Measurements from ENCODE around the gene PRPH.
"Not testable (repeated sequence)": the region's sequence is repeated elsewhere in the genome, so short reads cannot be mapped to it uniquely, and the experiment has no call there.

DNA sequence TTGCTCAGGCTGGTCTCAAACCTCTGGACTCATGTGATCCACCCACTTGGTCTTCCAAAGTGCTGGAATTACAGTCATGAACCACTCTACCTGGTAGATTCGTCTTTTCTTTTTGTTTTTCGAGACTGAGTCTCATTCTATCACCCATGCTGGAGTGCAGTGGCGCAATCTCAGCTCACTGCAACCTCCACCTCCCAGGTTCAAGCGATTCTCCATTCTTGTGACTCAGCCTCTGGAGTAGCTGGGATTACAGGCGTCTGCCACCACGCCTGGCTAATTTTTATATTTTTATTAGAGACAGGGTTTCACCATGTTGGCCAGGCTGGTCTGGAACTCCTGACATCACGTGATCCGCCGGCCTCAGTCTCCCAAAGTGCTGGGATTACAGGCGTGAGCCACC lies 39.5 kb upstream of the PRPH start:
- TF ChIP-seq POLR2A (IDR thresholded peaks at IDR 0.05; ENCODE audit: control extremely low read depth in 1 of 2, low read depth in 2 of 2, low read length in 2 of 2); YY1 (IDR thresholded peaks at IDR 0.05; ENCODE audit: low read depth, low read length); JUN (IDR thresholded peaks at IDR 0.05; ENCODE audit: low read depth, low read length); HDAC2 (IDR thresholded peaks at IDR 0.05; ENCODE audit: borderline replicate concordance in 1 of 2, low read depth in 2 of 2, low read length in 2 of 2); NRF1 (IDR thresholded peaks at IDR 0.05; ENCODE audit: low read depth, low read length); POLR2AphosphoS5 (IDR thresholded peaks at IDR 0.05; ENCODE audit: low read depth, low read length); CHD2 (IDR thresholded peaks at IDR 0.05; ENCODE audit: low read length); CTCF (IDR thresholded peaks at IDR 0.05; ENCODE audit: control extremely low read depth in 1 of 3, insufficient read depth in 1 of 3, low read depth in 1 of 3, low read length in 3 of 3): not testable (repeated sequence)
- TF ChIP-seq, protein P1, sequence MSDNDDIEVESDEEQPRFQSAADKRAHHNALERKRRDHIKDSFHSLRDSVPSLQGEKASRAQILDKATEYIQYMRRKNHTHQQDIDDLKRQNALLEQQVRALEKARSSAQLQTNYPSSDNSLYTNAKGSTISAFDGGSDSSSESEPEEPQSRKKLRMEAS (IDR thresholded peaks at IDR 0.05) = not testable (repeated sequence)

All from H1 (cell line).